ENCODE results near the gene MYO3A. TPM values are rescaled to one million over a fixed set of nuclear protein-coding genes. Genes with fewer than 3 reads are reported as not detected.

MYO3A gene
- total and polyA plus RNA-seq, 2 donors (not counting 3 experiments of a cell fraction or from before 2014, with no cell fraction given), result not detected

DNA sequence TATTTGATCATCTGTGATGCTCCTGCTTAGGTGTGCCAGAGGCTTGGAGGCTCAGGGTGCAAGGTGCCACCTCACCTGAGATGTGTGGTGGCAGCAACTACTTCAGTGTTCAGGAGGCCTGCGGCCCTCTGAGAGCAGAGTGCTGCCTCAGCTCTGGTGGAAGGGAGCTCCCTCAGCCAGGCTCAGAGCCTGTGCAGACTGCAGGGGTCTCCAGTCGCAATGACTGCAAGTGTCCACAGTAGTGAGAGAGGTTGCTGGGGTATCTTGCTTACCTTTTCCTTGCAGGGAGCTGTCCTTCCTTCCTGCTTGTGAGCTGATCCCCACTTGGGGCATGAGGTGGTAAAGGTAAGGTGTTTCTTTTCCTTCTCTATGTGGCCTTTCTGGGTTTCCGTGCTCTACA, 151.5 kb downstream of the MYO3A start:
- H3K9me1 ChIP-seq (replicated peaks; ENCODE audit: control insufficient read depth, extremely low read depth, insufficient read depth, low read length), result no peaks in the 10 kb centered on the region
- intact Hi-C loops (cut with micrococcal nuclease), result no loop called here
- no peaks in the 10 kb centered on the region for H3K4me1 ChIP-seq (ENCODE audit: control insufficient read depth, extremely low read depth, insufficient read depth, low read length)
- ChIA-PET CTCF (no interaction called here), POLR2A (no interaction called here)
- H3K27me3 ChIP-seq (ENCODE audit: control insufficient read depth in 2 of 2, insufficient read depth in 2 of 2, low read length in 2 of 2), result no peaks in the 10 kb centered on the region
- no peak overlapping the region for H3K4me2 ChIP-seq (ENCODE audit: insufficient read depth, low read length)
- H3K79me2 ChIP-seq (ENCODE audit: control insufficient read depth, insufficient read depth, low read length), result no peaks in the 10 kb centered on the region
- FAIRE-seq (no peak), DNase-seq (ENCODE audit: low read depth, low spot score) (no peak)
- no peak overlapping the region for H3K4me3 ChIP-seq (replicated peaks in 1 of 3; ENCODE audit: insufficient read depth in 1 of 3, low read depth in 1 of 3, low read length in 3 of 3)
- peaks cover 4% of the 10 kb centered on the region for H3K9me3 ChIP-seq (replicated peaks; ENCODE audit: control insufficient read depth, insufficient read depth, low read length)
- H3K27ac ChIP-seq (ENCODE audit: insufficient read depth, low read depth, low read length), result no peak overlapping the region
- no peaks in the 10 kb centered on the region for H3K36me3 ChIP-seq (ENCODE audit: control insufficient read depth in 2 of 2, extremely low read depth in 1 of 2, insufficient read depth in 2 of 2, low read length in 2 of 2)
- BruUV-seq (replicated peaks), result no TSS peak
- H3K9ac ChIP-seq (replicated peaks; ENCODE audit: extremely low read depth, insufficient read depth, low read length), result no peak overlapping the region
- no peaks in the 10 kb centered on the region for H4K20me1 ChIP-seq (replicated peaks; ENCODE audit: control insufficient read depth, extremely low read depth, insufficient read depth, low read length)
- no peak for TF ChIP-seq FOS (IDR thresholded peaks at IDR 0.05; ENCODE audit: borderline replicate concordance, insufficient read depth, low read length)
- dilution Hi-C loops (cut with MboI; ENCODE audit: extremely low pct_ligation_motif_present, low sequenced_read_pairs), result no loop called here
- H2AFZ ChIP-seq (ENCODE audit: low read depth, low read length), result no peak overlapping the region

DNA sequence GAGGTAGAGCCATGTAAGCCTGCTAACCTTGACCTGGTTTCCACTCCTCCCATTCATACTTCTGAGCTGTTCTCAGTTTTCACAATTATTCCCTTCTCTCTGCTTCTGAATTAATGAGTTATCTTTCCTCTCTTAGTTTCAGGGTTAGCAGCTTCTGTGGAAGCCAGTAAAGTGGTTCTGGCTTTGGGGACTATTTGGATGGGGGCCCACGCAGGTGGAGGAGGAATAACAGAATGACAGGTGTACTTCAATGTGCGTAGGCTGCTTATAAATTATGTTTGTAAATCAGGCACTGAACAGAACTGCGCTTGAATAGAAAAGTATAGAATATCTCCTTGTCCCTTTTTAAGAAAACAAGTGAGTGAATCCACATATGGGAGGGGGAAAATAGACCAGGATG, 153.6 kb downstream of the MYO3A start:
- dilution Hi-C loops (cut with MboI; ENCODE audit: extremely low pct_ligation_motif_present, low sequenced_read_pairs), result no loop called here
- H2AFZ ChIP-seq (ENCODE audit: low read depth, low read length), result no peak overlapping the region
- FAIRE-seq (no peak), DNase-seq (ENCODE audit: low read depth, low spot score) (no peak)
- no peak overlapping the region for H3K4me2 ChIP-seq (ENCODE audit: insufficient read depth, low read length)
- no peak overlapping the region for H3K4me3 ChIP-seq (replicated peaks in 1 of 3; ENCODE audit: insufficient read depth in 1 of 3, low read depth in 1 of 3, low read length in 3 of 3)
- ChIA-PET CTCF (no interaction called here), POLR2A (no interaction called here)
- no peaks in the 10 kb centered on the region for H3K79me2 ChIP-seq (ENCODE audit: control insufficient read depth, insufficient read depth, low read length)
- H3K9me1 ChIP-seq (replicated peaks; ENCODE audit: control insufficient read depth, extremely low read depth, insufficient read depth, low read length), result no peaks in the 10 kb centered on the region
- no TSS peak for BruUV-seq (replicated peaks)
- TF ChIP-seq POLR2AphosphoS5 (IDR thresholded peaks at IDR 0.05; ENCODE audit: insufficient read depth, low read depth, low read length) (no peak), MYC (IDR thresholded peaks at IDR 0.05; ENCODE audit: low read depth, low read length) (no peak)
- TF ChIP-seq, protein P1, sequence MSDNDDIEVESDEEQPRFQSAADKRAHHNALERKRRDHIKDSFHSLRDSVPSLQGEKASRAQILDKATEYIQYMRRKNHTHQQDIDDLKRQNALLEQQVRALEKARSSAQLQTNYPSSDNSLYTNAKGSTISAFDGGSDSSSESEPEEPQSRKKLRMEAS (IDR thresholded peaks at IDR 0.05; ENCODE audit: insufficient read depth, insufficient read length), result no peak
- no peaks in the 10 kb centered on the region for H3K36me3 ChIP-seq (ENCODE audit: control insufficient read depth in 2 of 2, extremely low read depth in 1 of 2, insufficient read depth in 2 of 2, low read length in 2 of 2)
- no peaks in the 10 kb centered on the region for H3K4me1 ChIP-seq (ENCODE audit: control insufficient read depth, extremely low read depth, insufficient read depth, low read length)
- no peak overlapping the region for H3K27ac ChIP-seq (ENCODE audit: insufficient read depth, low read depth, low read length)
- H4K20me1 ChIP-seq (replicated peaks; ENCODE audit: control insufficient read depth, extremely low read depth, insufficient read depth, low read length), result no peaks in the 10 kb centered on the region
- intact Hi-C loops (cut with micrococcal nuclease), result no loop called here
- no peaks in the 10 kb centered on the region for H3K27me3 ChIP-seq (ENCODE audit: control insufficient read depth in 2 of 2, insufficient read depth in 2 of 2, low read length in 2 of 2)
- H3K9ac ChIP-seq (replicated peaks; ENCODE audit: extremely low read depth, insufficient read depth, low read length), result no peak overlapping the region
- peaks cover 4% of the 10 kb centered on the region for H3K9me3 ChIP-seq (replicated peaks; ENCODE audit: control insufficient read depth, insufficient read depth, low read length)

All from endothelial cell of umbilical vein (primary cell).